ENCODE data around the gene EIF2D.

GRCh38 chr1:206544562-206545257, 67.6 kb downstream of the EIF2D start:
- TF ChIP-seq EZH2 (IDR thresholded peaks at IDR 0.05; ENCODE audit: insufficient read depth, poor library complexity, severe bottlenecking): no peak
- TF ChIP-seq EZH2phosphoT487 (IDR thresholded peaks at IDR 0.05; ENCODE audit: insufficient read depth, low read depth): no peak

Data from GM23248 (cell line).